GM21447 (cell line): ENCODE results near the gene TCEA3.

Experiments used
- ATAC-seq: cut with Tn5 transposase; IDR thresholded peaks from one replicate; pipeline ENCODE4 v1.9.1; 2021; ENCODE audit not compliant: unreplicated experiment

TCEA3 gene

GRCh38 chr1:23339632-23340031 is 84.9 kb downstream of the TCEA3 start:
- ATAC-seq = no peak

DNA sequence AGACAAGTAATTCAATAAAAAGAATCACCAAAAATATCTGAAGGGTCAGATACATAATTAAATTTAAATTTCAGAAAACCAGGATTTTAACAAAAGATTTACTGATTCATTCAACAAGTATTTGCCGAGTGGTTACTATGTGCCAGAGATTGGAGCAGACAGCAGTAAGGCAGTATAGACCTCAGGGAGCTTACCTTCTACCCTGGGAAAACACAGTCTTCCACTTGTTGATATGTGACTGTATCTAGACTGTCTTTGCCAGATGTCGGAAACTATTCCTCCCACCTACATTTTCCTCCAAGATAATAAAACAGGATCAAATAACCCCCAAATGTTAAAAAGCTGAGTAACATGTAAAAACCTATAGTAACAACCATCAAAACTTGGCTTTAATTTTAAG is 86.7 kb downstream of the TCEA3 start:
- no peak for ATAC-seq

DNA sequence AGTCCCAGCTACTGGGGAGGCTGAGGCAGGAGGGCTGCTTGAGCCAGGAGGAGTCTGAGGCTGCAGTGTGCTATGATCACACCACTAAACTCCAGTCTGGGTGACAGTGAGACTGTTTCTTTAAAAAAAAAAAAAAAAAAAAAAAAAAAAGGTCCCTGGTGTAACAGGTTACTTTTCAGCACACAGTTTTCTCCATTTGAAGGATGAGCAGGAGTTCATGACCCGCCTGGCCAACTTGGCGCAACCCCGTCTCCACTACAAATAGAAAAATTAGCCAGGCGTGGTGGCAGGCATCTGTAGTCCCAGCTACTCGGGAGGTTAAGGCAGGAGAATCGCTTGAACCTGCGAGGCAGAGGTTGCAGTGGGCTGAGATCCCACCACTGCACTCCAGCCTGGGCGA is 92.8 kb downstream of the TCEA3 start:
- no peak for ATAC-seq
